ENCODE data around the gene ZFP92.

The ZFP92 gene

DNA sequence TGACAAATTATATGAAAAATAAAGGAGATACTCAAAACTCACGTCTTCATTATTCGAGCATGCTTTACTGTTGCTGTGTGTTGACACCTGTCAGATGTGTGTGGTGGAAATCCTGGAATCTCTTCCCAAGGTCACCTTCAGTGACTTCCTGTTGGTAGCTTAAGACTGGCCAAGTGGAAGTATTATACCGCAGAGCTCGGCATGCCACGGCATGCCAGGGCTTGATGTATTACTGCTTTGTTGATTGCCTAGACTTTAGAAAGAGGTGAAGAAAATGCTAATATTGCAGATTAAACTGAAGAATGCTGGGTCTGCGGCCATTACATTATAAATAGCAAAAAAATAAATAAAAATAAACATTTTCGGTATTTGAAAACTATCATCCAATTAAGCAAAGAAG, 30.0 kb downstream of the ZFP92 start:
- no peak for DNase-seq (ENCODE audit: insufficient read length, low spot score)
- FAIRE-seq, result no peak
- TF ChIP-seq CTCF (IDR thresholded peaks at IDR 0.05; ENCODE audit: insufficient read depth, missing control alignments), result no peak

DNA sequence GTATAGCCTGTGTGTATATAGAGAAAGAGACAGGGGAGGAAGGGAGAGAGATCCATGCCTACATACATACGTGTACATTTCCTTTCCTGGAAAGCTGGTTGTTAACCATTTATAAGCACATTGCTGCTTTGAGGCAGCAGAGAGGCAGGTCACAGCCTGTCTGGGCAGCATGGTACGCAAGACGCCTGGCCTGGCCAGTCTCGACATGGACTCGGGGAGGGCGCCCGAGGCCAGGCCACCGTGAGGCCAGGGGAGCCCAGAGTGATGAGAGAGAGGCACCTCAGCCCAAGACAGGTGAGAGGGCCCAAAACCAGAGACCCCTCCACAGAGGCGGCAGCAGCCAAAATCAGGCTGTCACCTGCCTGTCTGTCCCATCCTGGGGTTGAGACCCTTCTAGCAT, 30.7 kb downstream of the ZFP92 start:
- no peak for FAIRE-seq
- no peak for TF ChIP-seq CTCF (IDR thresholded peaks at IDR 0.05; ENCODE audit: insufficient read depth, missing control alignments)
- DNase-seq (ENCODE audit: insufficient read length, low spot score), result no peak

DNA sequence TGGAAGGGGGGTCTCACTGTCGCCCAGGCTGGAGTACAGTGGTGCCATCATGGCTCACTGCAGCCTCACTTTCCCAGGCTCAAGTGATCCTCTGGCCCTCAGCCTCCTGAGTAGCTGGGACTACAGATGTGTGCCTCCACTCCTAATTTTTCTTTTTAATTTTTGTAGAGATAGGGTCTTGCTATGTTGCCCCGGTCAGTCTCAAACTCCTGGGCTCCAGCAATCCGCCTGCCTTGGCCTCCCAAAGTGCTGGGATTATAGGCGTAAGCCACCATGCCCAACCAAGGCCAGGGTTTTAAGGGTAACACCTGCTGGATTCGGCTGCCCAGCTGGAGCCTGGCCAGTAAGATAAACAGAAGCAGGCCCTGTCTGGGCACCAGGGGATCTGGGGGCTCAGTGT, 31.2 kb downstream of the ZFP92 start:
- no peak for TF ChIP-seq CTCF (IDR thresholded peaks at IDR 0.05; ENCODE audit: insufficient read depth, missing control alignments)
- DNase-seq (ENCODE audit: insufficient read length, low spot score) (no peak), FAIRE-seq (no peak)

DNA sequence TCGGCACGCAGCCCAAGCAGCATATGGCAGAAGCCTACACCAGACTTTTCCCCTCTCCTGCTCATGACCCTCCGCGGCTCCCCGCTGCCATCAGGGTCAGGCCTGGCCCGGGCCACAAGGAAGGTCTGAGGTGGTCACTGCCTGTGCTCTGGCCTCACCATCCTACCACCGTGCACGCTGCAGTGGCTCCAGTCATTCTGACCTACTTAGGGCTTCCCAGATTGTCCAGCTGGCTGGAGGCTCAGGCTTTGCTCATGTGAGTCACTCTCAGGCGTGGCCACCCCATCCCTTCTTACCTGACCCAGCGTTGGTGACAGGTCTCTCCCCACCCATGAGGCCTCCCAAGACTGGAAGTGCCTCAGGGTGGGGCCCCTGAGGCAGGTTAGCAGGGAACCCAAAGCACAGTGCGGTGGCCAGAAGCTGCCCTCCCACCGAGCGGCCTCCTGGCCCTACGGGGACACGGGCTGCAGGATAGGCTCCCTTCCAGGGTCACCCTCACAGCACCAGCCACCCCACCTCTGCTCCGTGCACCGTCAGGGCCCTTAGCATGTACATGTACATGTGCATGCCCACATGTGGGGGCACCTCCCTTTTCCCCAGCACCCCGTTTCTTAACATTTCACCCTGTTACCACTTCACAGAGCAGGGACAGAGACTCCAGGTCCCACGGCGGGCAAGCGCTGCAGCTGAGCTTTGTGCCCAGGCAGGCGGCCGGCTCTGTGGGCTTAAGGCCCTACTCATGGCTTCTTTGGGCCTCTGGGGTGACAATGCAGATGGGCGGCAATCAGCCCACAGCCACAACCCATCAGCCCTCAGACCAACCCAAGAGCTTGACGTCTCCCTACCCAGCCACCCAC, 32.4 kb downstream of the ZFP92 start:
- TF ChIP-seq CTCF (IDR thresholded peaks at IDR 0.05; ENCODE audit: insufficient read depth, missing control alignments), result no peak
- no peak for DNase-seq (ENCODE audit: insufficient read length, low spot score)
- no peak for FAIRE-seq

- DNase-seq (ENCODE audit: insufficient read length, low spot score) (no peak), FAIRE-seq (no peak)
- no peak for TF ChIP-seq CTCF (IDR thresholded peaks at IDR 0.05; ENCODE audit: insufficient read depth, missing control alignments)
These were observed 33.2 kb downstream of the ZFP92 start for GRCh38 chrX:153444333-153445011.

GRCh38 chrX:153445106-153445855, 34.0 kb downstream of the ZFP92 start:
- DNase-seq (ENCODE audit: insufficient read length, low spot score), result no peak
- no peak for TF ChIP-seq CTCF (IDR thresholded peaks at IDR 0.05; ENCODE audit: insufficient read depth, missing control alignments)
- no peak for FAIRE-seq
